NCI-H526 (cell line): Measurements from ENCODE around the gene AGPAT3.

Experiments used
- DNase-seq, 2 experiments: peaks; one replicate each; lab custom pipeline; 2025; lab: John Stamatoyannopoulos, UW

Gene AGPAT3

GRCh38 chr21:43937051-43937832, 72.2 kb downstream of the AGPAT3 start:
- no peak for DNase-seq

DNA sequence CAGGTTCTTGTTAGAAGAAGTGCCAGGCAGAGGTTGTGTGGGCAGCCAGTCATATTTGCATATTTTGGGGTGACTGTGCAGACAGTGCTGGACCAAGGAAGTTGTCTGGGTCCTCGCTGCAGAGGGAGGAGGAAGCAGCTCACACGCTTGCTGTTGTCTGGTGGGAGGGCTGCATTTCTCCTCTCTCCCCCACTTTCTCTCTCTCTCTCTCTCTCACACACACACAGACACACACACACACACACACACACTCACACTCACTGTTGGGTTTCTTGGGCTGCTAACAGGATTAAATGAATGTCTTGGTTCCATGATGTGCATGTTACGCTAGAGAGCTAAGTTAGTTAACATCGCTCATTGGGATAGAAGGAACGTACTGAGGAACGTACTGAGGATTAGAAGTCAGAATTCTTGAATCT, 72.9 kb downstream of the AGPAT3 start:
- no peak for DNase-seq

- peak; percentile 18 to 87 for DNase-seq
Measured at GRCh38 chr21:43938751-43939442, 73.9 kb downstream of the AGPAT3 start.

DNA sequence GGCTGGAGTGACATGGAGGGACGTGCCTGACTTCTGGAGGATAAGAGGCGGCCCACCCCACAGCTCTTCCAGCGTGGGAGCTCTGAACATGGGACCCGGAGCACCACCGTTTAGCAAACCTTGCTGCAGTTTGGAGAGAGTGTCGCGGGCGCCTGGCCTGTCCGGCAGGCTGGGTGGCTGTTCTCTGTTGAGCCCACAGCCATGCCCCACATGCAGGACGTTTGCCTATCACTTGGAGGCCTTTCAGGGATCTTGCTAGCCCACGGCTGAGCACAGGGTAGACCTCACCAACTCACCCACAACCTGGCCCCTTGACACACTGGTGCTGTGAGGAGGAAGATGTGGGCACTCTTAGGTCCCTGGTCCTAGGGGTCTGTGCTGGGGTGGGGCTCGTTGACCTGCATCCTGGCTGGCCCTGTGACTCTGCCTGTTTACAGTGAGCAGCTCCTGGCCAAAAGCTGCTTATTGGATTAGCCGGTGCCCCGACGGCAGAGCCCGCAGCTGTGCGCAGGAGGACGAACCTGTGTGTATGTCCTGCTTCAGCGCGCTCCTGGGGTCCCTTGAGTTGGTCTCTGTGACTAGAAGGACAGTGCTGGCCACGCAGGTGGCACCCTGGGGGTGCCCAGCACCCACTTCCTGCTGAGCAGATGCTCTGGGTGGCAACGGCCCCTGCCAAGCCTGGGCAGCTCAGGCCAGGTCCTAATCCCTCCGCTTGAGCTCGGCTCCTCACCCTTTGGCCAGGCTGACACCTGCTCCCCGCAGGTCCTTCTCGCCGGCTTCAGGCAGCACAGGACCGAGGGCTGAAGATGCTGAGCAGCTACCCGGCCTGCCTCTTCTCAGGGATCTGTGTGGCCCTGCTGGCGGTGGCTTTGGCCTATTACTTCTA, 74.7 kb downstream of the AGPAT3 start:
- no peak for DNase-seq

GRCh38 chr21:43940329-43941050, 75.5 kb downstream of the AGPAT3 start:
- no peak for DNase-seq

DNA sequence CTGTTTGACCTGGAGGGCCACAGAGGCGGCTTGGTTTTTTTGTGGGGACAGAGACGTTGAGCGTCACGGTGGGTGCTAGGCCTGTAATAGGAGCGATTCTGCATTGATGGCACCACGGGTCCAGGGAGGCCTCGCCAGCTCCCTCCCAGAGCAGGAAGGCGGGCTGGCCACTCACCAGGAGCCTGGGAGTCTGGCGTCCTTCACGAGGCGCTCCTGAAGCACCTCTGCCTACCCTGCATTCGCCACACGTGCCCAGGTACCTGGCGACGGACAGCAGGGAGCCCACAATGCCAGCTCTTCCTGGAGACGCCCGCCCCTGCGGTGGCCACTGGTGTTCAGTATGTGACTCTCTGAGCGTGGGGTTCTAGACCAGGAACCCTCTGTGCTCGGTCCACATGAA, 77.2 kb downstream of the AGPAT3 start:
- DNase-seq: no peak

- DNase-seq: no peak
Measured at GRCh38 chr21:43942621-43943020, 77.6 kb downstream of the AGPAT3 start.

- DNase-seq: no peak
Measured at GRCh38 chr21:43943512-43944077, 78.6 kb downstream of the AGPAT3 start.

DNA sequence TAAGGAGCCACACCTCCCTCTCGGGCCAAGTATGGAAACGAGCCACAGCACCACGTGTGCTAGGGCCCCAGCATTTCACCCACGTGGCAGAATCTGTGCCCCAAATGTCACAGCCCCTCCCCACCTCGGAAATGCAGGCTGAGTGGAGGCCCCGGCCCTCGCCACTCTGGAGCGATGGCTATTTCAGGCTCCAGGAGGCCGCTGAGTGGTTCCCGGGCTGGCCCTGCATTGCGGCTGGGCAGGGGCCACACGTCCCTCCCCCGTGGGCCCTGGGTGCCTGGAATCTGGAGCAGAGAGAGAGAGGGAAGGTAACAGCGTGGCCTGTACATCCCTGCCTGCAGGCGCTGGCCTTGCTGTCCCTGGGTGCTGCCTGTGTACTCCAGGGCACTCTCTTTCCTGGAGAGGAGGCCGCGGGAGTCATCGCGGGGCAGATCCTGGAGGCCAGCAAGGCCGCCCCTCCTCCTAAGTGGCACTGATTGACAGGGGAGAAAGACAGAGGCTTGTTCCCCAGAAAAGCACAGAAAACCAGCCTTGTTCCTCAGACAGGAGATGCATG, 79.1 kb downstream of the AGPAT3 start:
- no peak for DNase-seq

DNA sequence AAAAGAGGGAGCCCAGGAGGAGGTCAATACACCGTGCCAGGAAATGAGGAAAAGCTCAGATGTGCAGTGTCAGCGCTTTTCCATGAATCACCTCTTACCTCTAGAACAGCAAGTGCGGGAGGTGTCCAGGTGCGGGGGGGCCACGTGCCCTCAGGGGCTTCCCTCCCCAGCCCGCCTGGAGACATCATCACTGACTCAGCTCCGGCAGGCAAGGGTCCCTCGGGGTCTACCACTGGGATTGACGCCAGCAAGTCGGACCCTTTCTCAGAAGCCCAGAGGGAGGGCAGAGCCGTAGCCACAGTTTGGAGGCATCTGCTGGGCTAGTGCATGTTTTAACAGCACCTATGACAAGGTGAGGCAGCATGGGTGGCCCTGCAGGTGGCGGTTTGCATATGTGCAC, 79.7 kb downstream of the AGPAT3 start:
- no peak for DNase-seq

DNA sequence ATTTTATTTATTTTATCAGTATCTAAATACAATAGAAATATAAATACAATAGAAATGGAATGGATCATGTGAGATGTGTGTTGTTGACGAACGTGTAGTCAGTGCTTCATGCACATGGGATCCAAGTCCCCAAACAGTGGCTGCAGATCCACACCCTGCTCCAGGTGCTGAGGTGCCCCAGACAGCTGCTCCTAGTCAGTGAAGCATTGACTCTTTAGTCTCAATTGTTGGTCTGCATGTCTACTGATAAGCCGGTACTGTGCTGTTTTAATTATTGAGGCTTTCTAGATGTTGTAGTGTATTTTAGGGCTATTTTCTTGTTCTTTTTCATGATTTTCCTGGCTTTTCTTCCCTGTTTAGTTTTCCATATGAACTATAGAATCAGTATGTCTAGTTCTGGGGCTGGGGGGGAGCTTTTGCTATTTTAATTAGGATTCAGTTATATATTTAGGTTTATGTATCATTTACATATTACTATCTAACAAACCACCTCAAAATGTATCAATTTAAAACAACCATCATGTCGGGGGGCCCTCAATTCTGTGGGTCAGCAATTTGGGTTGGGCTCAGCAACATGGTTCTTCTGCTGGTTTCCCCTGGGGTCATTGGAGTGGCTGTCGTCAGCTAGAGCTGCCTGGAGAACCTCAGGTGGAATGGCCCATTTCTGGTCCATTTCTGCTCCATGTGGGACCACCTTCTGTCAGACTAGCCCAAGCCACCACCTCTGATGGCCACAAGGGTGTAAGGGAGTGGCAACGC, 83.9 kb downstream of the AGPAT3 start:
- no peak for DNase-seq

GRCh38 chr21:43949499-43950208, 84.6 kb downstream of the AGPAT3 start:
- DNase-seq: no peak

- DNase-seq: no peak
Measured at GRCh38 chr21:43950481-43950880, 85.5 kb downstream of the AGPAT3 start.

DNA sequence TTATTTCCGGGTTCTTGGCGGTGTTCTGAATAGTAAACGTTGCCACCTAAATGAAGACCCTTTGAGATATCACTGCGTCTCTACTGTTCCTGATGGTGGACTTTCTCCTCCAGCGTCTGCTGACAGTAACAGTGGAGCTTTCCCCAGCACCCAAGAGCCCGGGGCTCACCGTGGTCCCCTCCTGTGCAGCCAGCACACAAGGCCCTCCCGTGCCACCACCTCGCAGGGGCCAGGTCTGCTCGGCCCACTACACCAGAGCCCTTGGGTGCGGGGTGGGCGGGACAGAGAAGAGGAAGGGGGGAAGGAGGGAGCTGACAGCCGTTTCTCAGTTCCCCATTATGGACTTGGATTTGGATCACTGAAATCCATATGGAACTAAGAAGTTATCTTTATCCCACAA, 85.9 kb downstream of the AGPAT3 start:
- no peak for DNase-seq

GRCh38 chr21:43951911-43952703, 87.1 kb downstream of the AGPAT3 start:
- DNase-seq: no peak

DNA sequence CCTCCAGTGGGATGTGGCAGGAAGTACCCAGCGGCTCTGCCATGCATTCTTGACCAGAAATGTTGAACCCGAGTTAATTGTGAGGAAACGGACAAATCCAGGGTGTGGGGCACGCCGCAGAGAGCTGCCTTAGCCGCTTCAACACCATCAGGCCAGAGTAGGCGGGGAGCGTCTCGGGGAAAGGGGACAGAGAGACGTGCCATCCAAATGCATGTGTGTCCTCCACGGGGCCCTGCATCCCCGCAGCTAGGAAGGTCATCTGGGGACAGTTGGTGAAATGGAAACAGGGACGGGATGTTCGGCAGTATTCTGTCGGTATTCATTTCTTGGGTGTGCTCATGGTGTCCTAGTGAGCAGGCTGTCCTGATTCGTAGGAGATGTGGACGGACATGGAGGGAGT, 88.0 kb downstream of the AGPAT3 start:
- DNase-seq: no peak

- no peak for DNase-seq
Measured at GRCh38 chr21:43954042-43954441, 89.0 kb downstream of the AGPAT3 start.

DNA sequence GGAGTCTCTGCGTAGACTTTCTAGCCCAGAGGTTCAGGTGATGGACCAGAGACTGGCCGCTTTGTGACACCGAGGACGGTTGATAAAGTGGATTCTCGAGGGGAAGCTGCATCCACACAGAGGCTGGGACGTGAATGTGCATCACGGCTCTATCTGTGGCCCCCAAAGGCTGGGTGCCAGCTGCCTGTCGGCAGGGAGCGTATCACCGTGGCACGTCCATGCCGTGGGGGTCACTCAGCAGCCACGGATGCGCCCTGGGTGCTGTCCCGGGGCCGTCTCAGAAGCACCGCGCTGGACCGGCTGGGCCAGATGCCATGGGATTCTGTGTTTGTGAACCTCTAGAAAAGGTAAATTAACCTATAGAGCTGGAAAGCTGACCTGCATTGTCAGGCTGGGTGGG, 89.9 kb downstream of the AGPAT3 start:
- DNase-seq: no peak
